PC-3 (cell line): Measurements from ENCODE around the gene BCR. TPM values are rescaled to one million over a fixed set of nuclear protein-coding genes. Genes with fewer than 3 reads are reported as not detected.

Experiments
- ATAC-seq: fragments of 200-7000 bp; cut with Tn5 transposase; 2 replicates; pipeline ENCODE4 v1.9.1; 2020; ENCODE audit warnings: mild to moderate bottlenecking, moderate library complexity
- BruUV-seq: library from RNA; stranded (reverse); fragments of 400-500 nt; replicated peaks from 2 replicates; lab custom pipeline; 2021; lab: Mats Ljungman, UMichigan
- CTCF ChIA-PET: fragments of 300-600 bp; sonication (Branson Sonifier 250); formaldehyde crosslinking; loops from one replicate; lab custom pipeline; 2022; ENCODE audit warnings: antibody characterized with exemption; lab: Charles Lee
- POLR2A ChIA-PET: fragments of 300-600 bp; sonication (Branson Sonifier 250); formaldehyde crosslinking; loops from one replicate; lab custom pipeline; 2022; ENCODE audit warnings: antibody characterized with exemption; ENCODE audit not compliant: unreplicated experiment; lab: Charles Lee
- DNase-seq: peaks from one replicate; pipeline ENCODE4 v3.0.0-alpha.2; 2015
- H2AFZ ChIP-seq: fragments of 300-600 bp; sonication (generic); 2 replicates; pipeline ENCODE4 v1.6.0; 2016; ENCODE audit warnings: antibody characterized with exemption, low read length
- H3F3A ChIP-seq: fragments of 300-600 bp; sonication (generic); one replicate; pipeline ENCODE4 v1.6.0; 2017; ENCODE audit warnings: antibody characterized with exemption, low read length, control low read depth, mild to moderate bottlenecking; ENCODE audit not compliant: unreplicated experiment
- H3K27ac ChIP-seq: fragments of 300-600 bp; sonication (generic); 2 replicates; pipeline ENCODE4 v1.5.1; 2016; ENCODE audit warnings: mild to moderate bottlenecking, low read length
- H3K27me3 ChIP-seq: fragments of 300-600 bp; sonication (generic); 2 replicates; pipeline ENCODE4 v1.6.1; 2016; ENCODE audit warnings: low read length, mixed read lengths
- H3K36me3 ChIP-seq: fragments of 300-600 bp; sonication (generic); 2 replicates; pipeline ENCODE4 v1.6.1; 2016; ENCODE audit warnings: low read depth, mixed run types, low read length, mixed read lengths
- H3K4me1 ChIP-seq: fragments of 300-600 bp; sonication (generic); 2 replicates; pipeline ENCODE4 v1.5.1; 2016; ENCODE audit warnings: low read length; ENCODE audit not compliant: insufficient read depth
- H3K4me2 ChIP-seq: fragments of 300-600 bp; sonication (generic); 2 replicates; pipeline ENCODE4 v1.6.0; 2016; ENCODE audit warnings: low read length
- H3K4me3 ChIP-seq: fragments of 300-600 bp; sonication (generic); 2 replicates; pipeline ENCODE4 v1.5.1; 2016; ENCODE audit warnings: mild to moderate bottlenecking, low read length, mixed read lengths
- H3K79me2 ChIP-seq: fragments of 300-600 bp; sonication (generic); 2 replicates; pipeline ENCODE4 v1.6.1; 2017; ENCODE audit warnings: low read length, mixed read lengths
- H3K9ac ChIP-seq: fragments of 300-600 bp; sonication (generic); 2 replicates; pipeline ENCODE4 v1.6.0; 2016; ENCODE audit warnings: mild to moderate bottlenecking, low read length
- H3K9me2 ChIP-seq: fragments of 300-600 bp; sonication (generic); replicated peaks from 2 replicates; pipeline ENCODE4 v1.6.1; 2016; ENCODE audit warnings: mixed run types, low read length, mixed read lengths
- H3K9me3 ChIP-seq: fragments of 300-600 bp; sonication (generic); 2 replicates; pipeline ENCODE4 v1.6.1; 2016; ENCODE audit warnings: low read length, mixed read lengths
- H4K20me1 ChIP-seq: fragments of 300-600 bp; sonication (generic); 2 replicates; pipeline ENCODE4 v1.6.1; 2016; ENCODE audit warnings: low read length, mixed read lengths
- CTCF ChIP-seq: fragments of 300-600 bp; sonication (generic); conservative IDR thresholded peaks from 2 replicates; pipeline ENCODE4 v1.5.1; 2017; ENCODE audit warnings: antibody characterized with exemption, low read depth, mild to moderate bottlenecking, low read length
- EZH2 ChIP-seq: fragments of 300-600 bp; sonication (generic); IDR thresholded peaks from one replicate; pipeline ENCODE4 v1.6.1; 2017; ENCODE audit warnings: antibody characterized with exemption, mild to moderate bottlenecking, low read length; ENCODE audit not compliant: unreplicated experiment
- EZH2phosphoT487 ChIP-seq: fragments of 300-600 bp; sonication (generic); IDR thresholded peaks from 2 replicates; pipeline ENCODE4 v1.6.1; 2018; ENCODE audit warnings: mild to moderate bottlenecking, antibody characterized with exemption, low read length, borderline replicate concordance
- intact Hi-C: fragments of 100-400 bp; cut with micrococcal nuclease; formaldehyde crosslinking; loops from 2 replicates; pipeline ENCODE4 v1.9.0; 2023
- total RNA-seq: library from RNA; depleted of rRNA; stranded (reverse); fragments of >200 nt; gene quantifications from 2 replicates; pipeline ENCODE4 v1.2.3, GENCODE V29; 2014

The BCR gene
- total RNA-seq, 1 experiment from 2014 or later = 36.8 TPM

- H3K4me1 ChIP-seq = peaks cover 8% of the 10 kb centered on the region; the same call in 1 of the 2 replicates
- ChIA-PET CTCF (no interaction called here), POLR2A (no interaction called here)
- TF ChIP-seq EZH2 (no peak), EZH2phosphoT487 (no peak), CTCF (peak; percentile 30; the same call in 1 of the 2 replicates)
- H3K36me3 ChIP-seq = no peaks in the 10 kb centered on the region
- intact Hi-C loops = no loop called here
- H3K79me2 ChIP-seq = no peaks in the 10 kb centered on the region
- BruUV-seq = no TSS peak
- no peaks in the 10 kb centered on the region for H3K27me3 ChIP-seq
- no peaks in the 10 kb centered on the region for H3K9me2 ChIP-seq
- H3K9ac ChIP-seq = no peak overlapping the region
- H3K4me2 ChIP-seq = no peak overlapping the region
- H3K4me3 ChIP-seq = no peak overlapping the region
- no peak for DNase-seq
- H3F3A ChIP-seq = no peaks in the 10 kb centered on the region
- no peak overlapping the region for H2AFZ ChIP-seq
- no peaks in the 10 kb centered on the region for H3K9me3 ChIP-seq
- no peak for ATAC-seq
- H4K20me1 ChIP-seq = no peaks in the 10 kb centered on the region
- H3K27ac ChIP-seq = no peak overlapping the region
Measured at GRCh38 chr22:23156286-23156685, 24.0 kb upstream of the BCR start.

- ChIA-PET POLR2A (no interaction called here), CTCF (no interaction called here)
- ATAC-seq = no peak
Measured at GRCh38 chr22:23157560-23158515, 22.5 kb upstream of the BCR start.

More at GRCh38 chr22:23157560-23158515, 22.5 kb upstream of the BCR start:
- TF ChIP-seq CTCF (no peak), EZH2phosphoT487 (no peak), EZH2 (no peak)
- intact Hi-C loops = no loop called here
- Histone ChIP-seq H3K79me2 (no peaks in the 10 kb centered on the region), H2AFZ (no peak overlapping the region), H4K20me1 (no peaks in the 10 kb centered on the region), H3K4me3 (no peak overlapping the region), H3K9me3 (no peaks in the 10 kb centered on the region), H3K27ac (no peak overlapping the region), H3F3A (no peaks in the 10 kb centered on the region), H3K36me3 (no peaks in the 10 kb centered on the region), H3K9me2 (no peaks in the 10 kb centered on the region), H3K9ac (no peak overlapping the region), H3K4me1 (no peaks in the 10 kb centered on the region), H3K4me2 (no peak overlapping the region), H3K27me3 (no peaks in the 10 kb centered on the region)
- DNase-seq = no peak
- BruUV-seq = no TSS peak
